K562 (cell line): Measurements from ENCODE around the gene DPAGT1. TPM values are rescaled to one million over a fixed set of nuclear protein-coding genes. Genes with fewer than 3 reads are reported as not detected.

Experiments used
- ARID3B ChIP-seq: fragments of 250-450 bp; sonication (Bioruptor Pico); IDR thresholded peaks from 2 replicates; pipeline ENCODE4 v1.4.0; 2020; ENCODE audit warnings: borderline replicate concordance
- ATF1 ChIP-seq, 2 experiments: fragments of 450-650 bp in 1 of 2; IDR thresholded peaks; 2 replicates each; pipeline ENCODE4 v1.6.1; 2016; ENCODE audit warnings: missing compliant biosample characterization in 1 of 2, missing genetic modification characterization in 1 of 2
- CHD1 ChIP-seq: fragments of 200-600 bp; sonication (generic); IDR thresholded peaks from one replicate; pipeline ENCODE4 v1.6.1; 2012; ENCODE audit warnings: mild to moderate bottlenecking, moderate library complexity, low read length, inconsistent platforms
- EHMT2 ChIP-seq: fragments of 450-650 bp; IDR thresholded peaks from 2 replicates; pipeline ENCODE4 v1.6.1; 2018; ENCODE audit warnings: antibody characterized with exemption
- ETS2 ChIP-seq: IDR thresholded peaks from 2 replicates; pipeline ENCODE4 v1.6.1; 2016; ENCODE audit warnings: borderline replicate concordance, missing genetic modification characterization, mild to moderate bottlenecking, moderate library complexity, missing compliant biosample characterization; ENCODE audit not compliant: poor library complexity, severe bottlenecking
- HES1 ChIP-seq: fragments of 450-650 bp; IDR thresholded peaks from 2 replicates; pipeline ENCODE4 v1.6.1; 2016; ENCODE audit warnings: low read depth, mild to moderate bottlenecking, moderate library complexity
- HMG20B ChIP-seq: fragments of 250-450 bp; sonication (Bioruptor Pico); IDR thresholded peaks from 2 replicates; pipeline ENCODE4 v1.5.0; 2021; ENCODE audit warnings: mild to moderate bottlenecking
- HMGN3 ChIP-seq: IDR thresholded peaks from 2 replicates; pipeline ENCODE4 v1.6.1; 2011; ENCODE audit warnings: borderline replicate concordance, low read depth, mild to moderate bottlenecking, mixed read lengths, low read length; ENCODE audit not compliant: insufficient read length; ENCODE audit errors: extremely low read depth
- KDM5B ChIP-seq: fragments of 200-600 bp; sonication (generic); IDR thresholded peaks from 2 replicates; pipeline ENCODE4 v1.6.1; 2012; ENCODE audit warnings: low read depth, mild to moderate bottlenecking, moderate library complexity, low read length, control low read depth, inconsistent platforms; ENCODE audit not compliant: insufficient replicate concordance
- KLF16 ChIP-seq: IDR thresholded peaks from 2 replicates; pipeline ENCODE4 v1.6.1; 2016; ENCODE audit warnings: antibody characterized with exemption
- MAZ ChIP-seq, 2 experiments: fragments of 450-650 bp in 1 of 2; sonication (generic) in 1 of 2; formaldehyde crosslinking; IDR thresholded peaks in 1 of 2; conservative IDR thresholded peaks in 1 of 2; 2 replicates each; pipeline versions ENCODE4 v1.4.0 to v1.5.0; 2020; ENCODE audit warnings: mild to moderate bottlenecking in 1 of 2, missing genetic modification reagents in 1 of 2
- NKRF ChIP-seq: fragments of 450-650 bp; IDR thresholded peaks from 2 replicates; pipeline ENCODE4 v1.6.1; 2016; ENCODE audit warnings: borderline replicate concordance
- PCBP1 ChIP-seq: fragments of 200-400 bp; formaldehyde crosslinking; IDR thresholded peaks from 2 replicates; pipeline ENCODE4 v1.6.1; 2018; ENCODE audit warnings: mild to moderate bottlenecking, low read depth, low read length; ENCODE audit not compliant: poor library complexity, severe bottlenecking
- SAP30 ChIP-seq: fragments of 200-600 bp; sonication (generic); IDR thresholded peaks from 2 replicates; pipeline ENCODE4 v1.6.1; 2012; ENCODE audit warnings: borderline replicate concordance, low read depth, mild to moderate bottlenecking, moderate library complexity, low read length, control low read depth, inconsistent platforms; ENCODE audit not compliant: insufficient read depth, poor library complexity, severe bottlenecking
- SMARCC2 ChIP-seq: fragments of 450-650 bp; IDR thresholded peaks from 2 replicates; pipeline ENCODE4 v1.6.1; 2017; ENCODE audit warnings: antibody characterized with exemption, moderate library complexity, mild to moderate bottlenecking, low read depth
- SREBF1 ChIP-seq: fragments of 150-350 bp; IDR thresholded peaks from 2 replicates; pipeline ENCODE4 v1.6.1; 2014; ENCODE audit warnings: antibody characterized with exemption, low read depth, low read length, borderline replicate concordance
- TFAM ChIP-seq: fragments of 250-450 bp; sonication (Bioruptor Pico); conservative IDR thresholded peaks from 2 replicates; pipeline ENCODE4 v1.5.0; 2021; ENCODE audit warnings: mild to moderate bottlenecking, moderate library complexity
- VEZF1 ChIP-seq: fragments of 200-800 bp; sonication (Bioruptor generic); IDR thresholded peaks from 2 replicates; pipeline ENCODE4 v1.6.1; 2017; ENCODE audit warnings: missing genetic modification characterization, missing compliant biosample characterization
- ZBED1 ChIP-seq: IDR thresholded peaks from 2 replicates; pipeline ENCODE4 v1.6.1; 2014
- ZBTB7A ChIP-seq: IDR thresholded peaks from 2 replicates; pipeline ENCODE4 v1.6.1; 2011; ENCODE audit warnings: low read depth, mild to moderate bottlenecking, low read length, moderate library complexity, borderline replicate concordance; ENCODE audit not compliant: control insufficient read depth
- ZC3H4 ChIP-seq: sonication (generic); formaldehyde crosslinking; IDR thresholded peaks from 2 replicates; pipeline ENCODE4 v1.9.0; 2021; ENCODE audit warnings: missing genetic modification reagents, borderline replicate concordance
- ZZZ3 ChIP-seq: fragments of 450-650 bp; IDR thresholded peaks from 2 replicates; pipeline ENCODE4 v1.6.1; 2016; ENCODE audit warnings: antibody characterized with exemption, mild to moderate bottlenecking, moderate library complexity
- polyA plus RNA-seq, 8 experiments: library from polyadenylated mRNA; depleted of rRNA in 4 of 8; stranded (reverse) in 5 of 8; unstranded in 3 of 8; fragments of >200 nt; fragmentation: Nextera tagmentation in 2 of 8; fragmentation: Illumina TruSeq in 1 of 8; extraction: Ambion mirVana in 2 of 8; extraction: Trizol in 1 of 8; gene quantifications; 2 replicates each; pipeline versions ENCODE4 v1.2.1 to v1.2.3, GENCODE V29; 2011 to 2014; ENCODE audit warnings: inconsistent platforms in 1 of 8, missing spikeins in 1 of 8
- total RNA-seq, 7 experiments: library from RNA; depleted of rRNA in 6 of 7; stranded (reverse); fragments of >200 nt in 6 of 7; fragmentation: Illumina TruSeq in 2 of 7; extraction: Trizol in 2 of 7; gene quantifications; 2 replicates each; pipeline versions ENCODE4 v1.2.1 to v1.2.3, GENCODE V29; 2011 to 2021; ENCODE audit warnings: low replicate concordance in 1 of 7

Gene DPAGT1
- total and polyA plus RNA-seq, 9 of the 15 experiments (the other 6 are each of a cell fraction or from before 2014, with no cell fraction given), result 29.9 to 135 (median 85.0) TPM

- TF ChIP-seq HMGN3, result peak; percentile 41
- peak; percentile 17 for TF ChIP-seq SAP30
- no peak for TF ChIP-seq ARID3B (CRISPR knock-in tag)
- no peak for TF ChIP-seq ZBTB7A
- TF ChIP-seq MAZ (CRISPR knock-in tag; conservative IDR thresholded peaks at IDR 0.05 in 1 of 2, IDR thresholded peaks at IDR 0.05 in 1 of 2), result no peak
- TF ChIP-seq PCBP1, result no peak
- peak; percentile 68 for TF ChIP-seq CHD1
- no peak for TF ChIP-seq VEZF1 (CRISPR knock-in tag)
- TF ChIP-seq ETS2 (tag), result no peak
- TF ChIP-seq KDM5B, result peak; percentile 31
- TF ChIP-seq EHMT2, result no peak
- TF ChIP-seq ATF1 (CRISPR knock-in tag; IDR thresholded peaks at IDR 0.05), result no peak
- TF ChIP-seq ATF1 (tag; IDR thresholded peaks at IDR 0.05), result no peak
- TF ChIP-seq HES1, result no peak
- peak; percentile 67; the same call in 1 of the 2 replicates for TF ChIP-seq ZC3H4 (CRISPR knock-in tag)
- TF ChIP-seq TFAM, result no peak
- no peak for TF ChIP-seq SREBF1
- TF ChIP-seq KLF16, result no peak
- no peak for TF ChIP-seq SMARCC2
- TF ChIP-seq ZZZ3, result no peak
- TF ChIP-seq HMG20B, result no peak
- no peak for TF ChIP-seq NKRF
- TF ChIP-seq ZBED1, result no peak
Measured at GRCh38 chr11:119107538-119108145, 6.0 kb upstream of the DPAGT1 start (continued).
